Ovary (tissue), 3 donors: ENCODE results near the gene MTMR2.

ENCODE experiments used
- CTCF ChIP-seq, 3 donors: fragments of 450-650 bp in 2 of 3; fragments of 200-600 bp in 1 of 3; IDR thresholded peaks; one replicate each; pipeline versions ENCODE4 v1.5.1 to v1.8.0; 2016 to 2022; ENCODE audit warnings: antibody characterized with exemption in 3 of 3, mild to moderate bottlenecking in 1 of 3
- EP300 ChIP-seq: sonication (generic); formaldehyde crosslinking; IDR thresholded peaks from one replicate; pipeline ENCODE4 v1.6.1; 2017; ENCODE audit warnings: antibody characterized with exemption
- POLR2A ChIP-seq: fragments of 450-650 bp; IDR thresholded peaks from one replicate; pipeline ENCODE4 v1.6.1; 2017; ENCODE audit warnings: antibody characterized with exemption, mild to moderate bottlenecking, moderate library complexity
- donor health status: DM: no; HTN: no; CAD: no.

- TF ChIP-seq CTCF (IDR thresholded peaks at IDR 0.05) (no peak), POLR2A (no peak), EP300 (no peak)
Measured at GRCh38 chr11:95918720-95919119, 5.2 kb downstream of the MTMR2 start.
